ENCODE data around the gene PRKCA. TPM values are rescaled to one million over a fixed set of nuclear protein-coding genes. Genes with fewer than 3 reads are reported as not detected.

Gene PRKCA
- total and polyA plus RNA-seq, 2 donors from 2014 or later = 8.0 to 50.8 TPM

- Histone ChIP-seq H3K9me3 (ENCODE audit: control insufficient read depth in 2 of 3, insufficient read depth in 1 of 3, low read length in 3 of 3) (no peaks in the 10 kb centered on the region), H3K36me3 (ENCODE audit: control insufficient read depth in 2 of 3, insufficient read depth in 3 of 3, low read length in 3 of 3) (no peaks in the 10 kb centered on the region), H3K4me3 (ENCODE audit: low read length in 3 of 3) (no peak overlapping the region), H3K4me1 (ENCODE audit: control insufficient read depth in 2 of 3, insufficient read depth in 2 of 3, low read depth in 1 of 3, low read length in 3 of 3) (peaks cover 0 to 3% (median 0%) of the 10 kb centered on the region in 3 donors), H3K27me3 (ENCODE audit: control insufficient read depth, insufficient read depth, low read length) (no peaks in the 10 kb centered on the region), H3K9ac (ENCODE audit: low read length in 3 of 3) (no peak overlapping the region), H3K27ac (ENCODE audit: low read depth in 2 of 2, low read length in 2 of 2) (no peak overlapping the region)
- TF ChIP-seq CTCF (IDR thresholded peaks at IDR 0.05; ENCODE audit: borderline replicate concordance, extremely low read depth, insufficient read depth) = peak; percentile 57
- FAIRE-seq = no peak
- intact Hi-C loops (cut with DNase I) = no loop called here
- peak in 2 of 5 donors; percentile 39 to 57 for DNase-seq
Observed at GRCh38 chr17:66625311-66625767, 322.9 kb downstream of the PRKCA start.

GRCh38 chr17:66627985-66628384, 325.6 kb downstream of the PRKCA start:
- Histone ChIP-seq H3K9me3 (ENCODE audit: control insufficient read depth in 2 of 3, insufficient read depth in 1 of 3, low read length in 3 of 3) (no peaks in the 10 kb centered on the region), H3K4me1 (ENCODE audit: control insufficient read depth in 2 of 3, insufficient read depth in 2 of 3, low read depth in 1 of 3, low read length in 3 of 3) (no peaks in the 10 kb centered on the region), H3K9ac (ENCODE audit: low read length in 3 of 3) (no peak overlapping the region), H3K36me3 (ENCODE audit: control insufficient read depth in 2 of 3, insufficient read depth in 3 of 3, low read length in 3 of 3) (no peaks in the 10 kb centered on the region), H3K27me3 (ENCODE audit: control insufficient read depth, insufficient read depth, low read length) (no peaks in the 10 kb centered on the region), H3K27ac (ENCODE audit: low read depth in 2 of 2, low read length in 2 of 2) (no peak overlapping the region), H3K4me3 (ENCODE audit: low read length in 3 of 3) (no peak overlapping the region)
- no peak for FAIRE-seq
- DNase-seq = no peak
- no peak for TF ChIP-seq CTCF (IDR thresholded peaks at IDR 0.05; ENCODE audit: borderline replicate concordance, extremely low read depth, insufficient read depth)
- intact Hi-C loops (cut with DNase I) = no loop called here

- Histone ChIP-seq H3K4me1 (ENCODE audit: control insufficient read depth in 2 of 3, insufficient read depth in 2 of 3, low read depth in 1 of 3, low read length in 3 of 3) (no peaks in the 10 kb centered on the region), H3K9me3 (ENCODE audit: control insufficient read depth in 2 of 3, insufficient read depth in 1 of 3, low read length in 3 of 3) (no peaks in the 10 kb centered on the region), H3K4me3 (ENCODE audit: low read length in 3 of 3) (no peak overlapping the region), H3K36me3 (ENCODE audit: control insufficient read depth in 2 of 3, insufficient read depth in 3 of 3, low read length in 3 of 3) (no peaks in the 10 kb centered on the region), H3K27ac (ENCODE audit: low read depth in 2 of 2, low read length in 2 of 2) (no peak overlapping the region), H3K27me3 (ENCODE audit: control insufficient read depth, insufficient read depth, low read length) (no peaks in the 10 kb centered on the region), H3K9ac (ENCODE audit: low read length in 3 of 3) (no peak overlapping the region)
- FAIRE-seq (no peak), DNase-seq (no peak)
- intact Hi-C loops (cut with DNase I) = no loop called here
- TF ChIP-seq CTCF (IDR thresholded peaks at IDR 0.05; ENCODE audit: borderline replicate concordance, extremely low read depth, insufficient read depth) = no peak
Observed at GRCh38 chr17:66629762-66630161, 327.3 kb downstream of the PRKCA start.

- no peak for TF ChIP-seq CTCF (IDR thresholded peaks at IDR 0.05; ENCODE audit: borderline replicate concordance, extremely low read depth, insufficient read depth)
- no peak for DNase-seq
Observed at GRCh38 chr17:66630379-66630778, 328.0 kb downstream of the PRKCA start.

More at GRCh38 chr17:66630379-66630778, 328.0 kb downstream of the PRKCA start:
- no peaks in the 10 kb centered on the region for H3K9me3 ChIP-seq (ENCODE audit: control insufficient read depth in 2 of 3, insufficient read depth in 1 of 3, low read length in 3 of 3)
- no peaks in the 10 kb centered on the region for H3K27me3 ChIP-seq (ENCODE audit: control insufficient read depth, insufficient read depth, low read length)
- no peak for FAIRE-seq
- no peaks in the 10 kb centered on the region for H3K36me3 ChIP-seq (ENCODE audit: control insufficient read depth in 2 of 3, insufficient read depth in 3 of 3, low read length in 3 of 3)
- no peaks in the 10 kb centered on the region for H3K4me1 ChIP-seq (ENCODE audit: control insufficient read depth in 2 of 3, insufficient read depth in 2 of 3, low read depth in 1 of 3, low read length in 3 of 3)
- intact Hi-C loops (cut with DNase I) = no loop called here
- H3K4me3 ChIP-seq (ENCODE audit: low read length in 3 of 3) = no peak overlapping the region
- H3K27ac ChIP-seq (ENCODE audit: low read depth in 2 of 2, low read length in 2 of 2) = no peak overlapping the region
- H3K9ac ChIP-seq (ENCODE audit: low read length in 3 of 3) = no peak overlapping the region
